RWPE2 (cell line): ENCODE results near the gene VAV1.

Source experiments
- ATAC-seq: fragments of 200-7000 bp; cut with Tn5 transposase; 3 replicates; pipeline ENCODE4 v1.9.1; 2021; ENCODE audit warnings: low read depth
- DNase-seq: peaks from one replicate; pipeline ENCODE4 v3.0.0-alpha.2; 2020; ENCODE audit warnings: low spot score
- H3K27ac ChIP-seq: fragments of 450-650 bp; 2 replicates; pipeline ENCODE4 v1.5.1; 2017; ENCODE audit warnings: mild to moderate bottlenecking; ENCODE audit not compliant: poor library complexity, severe bottlenecking
- H3K27me3 ChIP-seq: fragments of 250-450 bp; sonication (Bioruptor Pico); 2 replicates; pipeline ENCODE4 v1.5.1; 2021; ENCODE audit warnings: mild to moderate bottlenecking, moderate library complexity; ENCODE audit not compliant: insufficient read depth, poor library complexity, severe bottlenecking
- H3K36me3 ChIP-seq: fragments of 250-450 bp; sonication (Bioruptor Pico); 2 replicates; pipeline ENCODE4 v1.5.1; 2020; ENCODE audit warnings: low read depth, mild to moderate bottlenecking, moderate library complexity
- H3K4me1 ChIP-seq: fragments of 250-450 bp; sonication (Bioruptor Pico); 2 replicates; pipeline ENCODE4 v1.5.1; 2021; ENCODE audit warnings: mild to moderate bottlenecking, moderate library complexity; ENCODE audit not compliant: insufficient read depth, poor library complexity, severe bottlenecking
- H3K4me3 ChIP-seq: fragments of 250-450 bp; sonication (Bioruptor Pico); 2 replicates; pipeline ENCODE4 v1.5.1; 2021; ENCODE audit warnings: mild to moderate bottlenecking, moderate library complexity; ENCODE audit not compliant: severe bottlenecking
- H3K9me3 ChIP-seq: fragments of 250-450 bp; sonication (Bioruptor Pico); 2 replicates; pipeline ENCODE4 v1.5.1; 2021; ENCODE audit warnings: mild to moderate bottlenecking, moderate library complexity; ENCODE audit not compliant: severe bottlenecking
- TF ChIP-seq, protein P1 (sequence below): fragments of 450-650 bp; IDR thresholded peaks from one replicate; pipeline ENCODE4 v1.5.1; 2017; ENCODE audit warnings: mild to moderate bottlenecking, moderate library complexity; ENCODE audit not compliant: poor library complexity, severe bottlenecking

Gene VAV1

DNA sequence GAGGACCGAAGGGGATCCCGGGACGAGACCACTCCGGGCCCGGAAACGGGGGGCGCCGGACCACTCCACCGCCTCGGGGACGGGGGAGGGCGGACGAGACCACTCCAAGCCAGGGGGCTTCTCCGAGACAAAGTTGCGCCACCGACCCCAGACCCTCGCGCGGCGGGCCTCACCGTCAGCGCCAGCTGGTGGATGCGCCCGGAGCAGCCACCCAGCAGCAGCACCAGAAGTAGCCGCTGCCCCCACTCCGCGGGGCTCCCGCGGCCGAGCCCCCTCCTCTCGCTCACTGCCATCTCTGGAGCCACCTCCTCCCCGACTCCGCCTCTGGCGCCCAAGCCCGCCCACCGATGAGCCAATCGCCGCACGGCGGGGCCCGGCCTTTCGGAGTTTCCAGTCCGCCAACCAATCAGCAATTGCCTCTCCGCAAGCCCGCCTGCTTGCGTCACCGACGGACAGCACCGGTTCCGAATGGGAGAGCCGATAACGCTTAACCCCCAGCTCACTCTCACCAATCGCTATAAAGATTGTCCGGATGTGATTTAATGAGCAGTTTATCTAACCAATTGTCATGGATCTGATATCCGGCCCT lies 35.1 kb upstream of the VAV1 start, which contains the start of gene GPR108:
Gene GPR108, minus strand, starts transcription at position 297 of the 589 bp plus-strand sequence. Its CDS starts 4 bp downstream, at position 293.
- DNase-seq: peak; percentile 98
- Histone ChIP-seq H3K27me3 (no peaks in the 10 kb centered on the region), H3K36me3 (peaks cover 18% of the 10 kb centered on the region), H3K27ac (peak within 1 kb of the TSS; percentile 85), H3K4me1 (peaks cover 14% of the 10 kb centered on the region), H3K4me3 (peak within 1 kb of the TSS; percentile 81), H3K9me3 (no peaks in the 10 kb centered on the region)
- peak; percentile 75 for ATAC-seq
- TF ChIP-seq, protein P1, sequence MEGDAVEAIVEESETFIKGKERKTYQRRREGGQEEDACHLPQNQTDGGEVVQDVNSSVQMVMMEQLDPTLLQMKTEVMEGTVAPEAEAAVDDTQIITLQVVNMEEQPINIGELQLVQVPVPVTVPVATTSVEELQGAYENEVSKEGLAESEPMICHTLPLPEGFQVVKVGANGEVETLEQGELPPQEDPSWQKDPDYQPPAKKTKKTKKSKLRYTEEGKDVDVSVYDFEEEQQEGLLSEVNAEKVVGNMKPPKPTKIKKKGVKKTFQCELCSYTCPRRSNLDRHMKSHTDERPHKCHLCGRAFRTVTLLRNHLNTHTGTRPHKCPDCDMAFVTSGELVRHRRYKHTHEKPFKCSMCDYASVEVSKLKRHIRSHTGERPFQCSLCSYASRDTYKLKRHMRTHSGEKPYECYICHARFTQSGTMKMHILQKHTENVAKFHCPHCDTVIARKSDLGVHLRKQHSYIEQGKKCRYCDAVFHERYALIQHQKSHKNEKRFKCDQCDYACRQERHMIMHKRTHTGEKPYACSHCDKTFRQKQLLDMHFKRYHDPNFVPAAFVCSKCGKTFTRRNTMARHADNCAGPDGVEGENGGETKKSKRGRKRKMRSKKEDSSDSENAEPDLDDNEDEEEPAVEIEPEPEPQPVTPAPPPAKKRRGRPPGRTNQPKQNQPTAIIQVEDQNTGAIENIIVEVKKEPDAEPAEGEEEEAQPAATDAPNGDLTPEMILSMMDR: no peak

DNA sequence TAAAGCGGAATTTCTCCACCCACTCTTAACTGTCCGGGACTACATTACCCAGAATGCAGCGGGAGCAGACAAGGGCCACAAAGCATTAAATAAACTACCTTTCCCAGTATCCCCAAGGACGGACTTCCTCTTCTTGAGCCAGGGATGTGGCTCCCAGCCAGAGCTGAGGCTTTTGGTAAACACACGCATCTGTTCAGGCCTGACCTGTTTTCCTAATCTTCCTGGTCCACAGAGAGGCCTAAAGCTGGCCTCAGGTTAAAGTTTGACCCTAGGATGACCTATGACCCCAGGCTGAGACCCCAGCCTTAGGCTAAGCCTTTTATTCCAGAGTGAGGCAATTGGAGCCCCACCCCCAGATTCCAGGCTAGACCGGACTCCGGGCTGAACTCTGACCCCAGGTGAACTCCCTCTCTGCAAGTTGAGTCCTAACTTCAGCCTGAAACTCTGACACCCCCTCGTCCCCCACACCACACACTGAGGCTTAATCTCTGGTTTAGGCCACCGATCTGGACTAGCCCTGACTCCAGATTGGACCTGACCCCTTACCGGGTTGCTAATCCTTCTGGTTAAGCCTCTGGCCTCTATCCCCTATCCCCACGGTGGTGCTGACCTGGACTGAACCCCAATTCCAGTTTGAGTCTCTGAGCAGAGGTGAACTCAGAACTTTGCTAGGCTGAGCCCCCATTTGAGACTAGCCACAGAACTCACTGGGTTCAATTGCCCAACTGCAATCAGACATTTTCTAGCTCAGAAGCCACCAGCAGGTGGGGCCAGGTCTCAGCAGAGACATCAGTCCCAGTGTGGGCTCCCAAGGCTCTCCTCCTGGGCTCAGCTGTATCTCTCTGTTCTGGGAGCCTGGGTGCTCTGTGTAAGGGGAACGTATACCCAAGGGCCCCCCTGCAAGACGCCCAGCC lies 34.4 kb upstream of the VAV1 start:
- TF ChIP-seq, protein P1: peak; percentile 83
- no peaks in the 10 kb centered on the region for H3K27me3 ChIP-seq
- H3K4me1 ChIP-seq: peaks cover 14% of the 10 kb centered on the region
- H3K27ac ChIP-seq: peak overlapping the region; percentile 85
- peaks cover 26% of the 10 kb centered on the region for H3K36me3 ChIP-seq
- DNase-seq (peak; percentile 94), ATAC-seq (peak; percentile 35)
- H3K4me3 ChIP-seq: no peak overlapping the region
- no peaks in the 10 kb centered on the region for H3K9me3 ChIP-seq

DNA sequence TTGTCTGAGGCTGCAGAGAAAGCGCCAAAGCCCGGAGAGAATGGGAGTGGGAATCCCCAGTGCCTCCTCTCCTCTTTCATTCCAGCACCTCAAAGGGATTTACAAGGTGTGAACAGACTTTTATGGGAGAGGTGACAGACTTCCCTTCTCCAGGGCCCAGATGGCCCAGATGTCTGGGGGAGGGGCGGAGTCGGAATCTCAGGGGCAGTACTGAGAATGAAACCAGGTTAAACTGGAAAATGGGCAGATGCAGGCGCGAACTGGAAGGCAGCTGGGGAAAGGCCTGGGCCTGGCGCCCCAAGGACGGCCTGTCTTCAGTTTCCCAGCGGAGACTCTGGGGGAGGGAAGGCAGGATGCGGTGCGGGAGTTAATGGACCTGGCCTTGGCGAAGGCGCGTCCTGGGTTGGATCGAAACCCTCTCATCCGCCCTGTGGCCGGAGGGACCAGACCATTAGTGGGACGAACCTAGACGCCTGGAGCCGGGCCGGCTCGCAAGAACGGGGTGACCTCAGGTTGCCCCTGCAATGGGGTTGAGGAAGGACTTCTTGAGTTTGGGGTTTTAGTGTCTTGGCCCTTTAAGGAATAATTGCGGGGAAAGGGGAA lies 33.6 kb upstream of the VAV1 start:
- peak overlapping the region; percentile 85 for H3K27ac ChIP-seq
- no peak for DNase-seq

DNA sequence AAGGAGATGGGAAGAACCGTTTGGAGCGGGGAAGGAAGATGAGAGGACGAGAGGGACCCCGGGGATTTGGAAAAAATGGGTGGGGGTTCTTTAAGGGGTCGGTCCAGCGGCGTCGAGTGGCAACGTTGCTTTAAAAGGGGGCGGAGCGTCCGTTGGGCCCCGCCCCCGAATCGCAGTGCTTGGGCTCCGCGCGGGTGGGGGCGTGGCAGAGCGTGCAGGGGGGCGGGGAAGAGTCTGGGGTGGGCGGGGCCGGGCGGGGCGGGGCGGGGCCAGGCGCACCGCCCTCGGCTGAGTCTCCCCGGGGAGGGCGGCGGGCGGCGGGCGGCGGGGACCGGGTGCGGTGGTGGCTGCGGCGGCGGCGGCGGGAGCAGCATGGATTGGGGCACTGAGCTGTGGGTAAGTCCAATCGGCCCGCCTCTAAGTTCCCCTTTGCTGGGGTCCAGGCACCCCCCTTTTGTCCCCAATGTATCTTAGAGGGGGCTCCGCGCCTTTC lies 33.1 kb upstream of the VAV1 start, which contains the start of gene TRIP10:
Gene TRIP10, plus strand, starts transcription at position 291 of the 493 bp plus-strand sequence. Its CDS starts 82 bp downstream, at position 373.
- H3K4me3 ChIP-seq: peak within 1 kb of the TSS; percentile 93
- H3K27ac ChIP-seq: peak within 1 kb of the TSS; percentile 85
- H3K4me1 ChIP-seq: peaks cover 24% of the 10 kb centered on the region
- no peaks in the 10 kb centered on the region for H3K9me3 ChIP-seq
- no peaks in the 10 kb centered on the region for H3K27me3 ChIP-seq
- ATAC-seq: no peak
- DNase-seq: no peak
- H3K36me3 ChIP-seq: peaks cover 39% of the 10 kb centered on the region
- TF ChIP-seq, protein P1: no peak

More for the DNA sequence above, 33.6 kb upstream of the VAV1 start:
- Histone ChIP-seq H3K4me3 (peak overlapping the region; percentile 93), H3K36me3 (peaks cover 33% of the 10 kb centered on the region), H3K4me1 (peaks cover 19% of the 10 kb centered on the region), H3K27me3 (no peaks in the 10 kb centered on the region), H3K9me3 (no peaks in the 10 kb centered on the region)
- TF ChIP-seq, protein P1: peak; percentile 68
- no peak for ATAC-seq
